ENCODE data around the gene LRP1B. TPM values are rescaled to one million over a fixed set of nuclear protein-coding genes. Genes with fewer than 3 reads are reported as not detected.

LRP1B gene
- total and polyA plus RNA-seq, 2 experiments from 2014 or later, result not detected

- Histone ChIP-seq H2AFZ (no peak overlapping the region), H3K27ac (no peak overlapping the region), H3K4me2 (ENCODE audit: unreplicated experiment) (no peak overlapping the region), H4K20me1 (ENCODE audit: insufficient read depth) (no peaks in the 10 kb centered on the region), H3K4me1 (ENCODE audit: insufficient read depth) (no peaks in the 10 kb centered on the region), H3K9me2 (ENCODE audit: insufficient read depth) (no peaks in the 10 kb centered on the region), H3K4me3 (no peak overlapping the region), H3K9ac (no peak overlapping the region), H3K27me3 (replicated peaks; ENCODE audit: insufficient read depth) (no peaks in the 10 kb centered on the region), H3F3A (ENCODE audit: insufficient read depth) (no peaks in the 10 kb centered on the region), H3K36me3 (ENCODE audit: low read depth) (no peaks in the 10 kb centered on the region), H3K79me2 (ENCODE audit: insufficient read depth) (no peaks in the 10 kb centered on the region), H3K9me3 (ENCODE audit: low read depth) (no peaks in the 10 kb centered on the region)
- in situ Hi-C loops (cut with MboI), result no loop called here
- DNase-seq, result no peak
- TF ChIP-seq EZH2 (IDR thresholded peaks at IDR 0.05; ENCODE audit: insufficient read depth, poor library complexity, severe bottlenecking) (no peak), EZH2phosphoT487 (IDR thresholded peaks at IDR 0.05; ENCODE audit: insufficient read depth, low read depth) (no peak)
- 53 to 54% methylated on average over 3 of the region's 3 CpGs for WGBS, 2 experiments (ENCODE audit: low coverage in 1 of 2, low lambda C conversion rate in 2 of 2, missing lambda C conversion rate in 2 of 2)
Observed at GRCh38 chr2:141805302-141805701, 325.5 kb downstream of the LRP1B start.

GRCh38 chr2:141796449-141796848 is 334.4 kb downstream of the LRP1B start:
- H3K79me2 ChIP-seq (ENCODE audit: insufficient read depth), result no peaks in the 10 kb centered on the region
- H2AFZ ChIP-seq, result no peak overlapping the region
- H3K4me2 ChIP-seq (ENCODE audit: unreplicated experiment), result no peak overlapping the region
- H3K4me1 ChIP-seq (ENCODE audit: insufficient read depth), result no peaks in the 10 kb centered on the region
- no peak overlapping the region for H3K4me3 ChIP-seq
- H3K9ac ChIP-seq, result no peak overlapping the region
- H3K36me3 ChIP-seq (ENCODE audit: low read depth), result no peaks in the 10 kb centered on the region
- no peaks in the 10 kb centered on the region for H3K27me3 ChIP-seq (replicated peaks; ENCODE audit: insufficient read depth)
- H3F3A ChIP-seq (ENCODE audit: insufficient read depth), result no peaks in the 10 kb centered on the region
- DNase-seq, result no peak
- no peak overlapping the region for H3K27ac ChIP-seq
- H3K9me2 ChIP-seq (ENCODE audit: insufficient read depth), result no peaks in the 10 kb centered on the region
- H3K9me3 ChIP-seq (ENCODE audit: low read depth), result no peaks in the 10 kb centered on the region
- in situ Hi-C loops (cut with MboI), result no loop called here
- no peak for TF ChIP-seq EZH2 (IDR thresholded peaks at IDR 0.05; ENCODE audit: insufficient read depth, poor library complexity, severe bottlenecking)
- no peak for TF ChIP-seq EZH2phosphoT487 (IDR thresholded peaks at IDR 0.05; ENCODE audit: insufficient read depth, low read depth)
- H4K20me1 ChIP-seq (ENCODE audit: insufficient read depth), result no peaks in the 10 kb centered on the region

- H3K9me2 ChIP-seq (ENCODE audit: insufficient read depth), result no peaks in the 10 kb centered on the region
- H3K4me3 ChIP-seq, result no peak overlapping the region
- in situ Hi-C loops (cut with MboI), result no loop called here
- no peaks in the 10 kb centered on the region for H4K20me1 ChIP-seq (ENCODE audit: insufficient read depth)
- no peak overlapping the region for H2AFZ ChIP-seq
- TF ChIP-seq EZH2 (IDR thresholded peaks at IDR 0.05; ENCODE audit: insufficient read depth, poor library complexity, severe bottlenecking) (no peak), EZH2phosphoT487 (IDR thresholded peaks at IDR 0.05; ENCODE audit: insufficient read depth, low read depth) (no peak)
- WGBS, 2 experiments (ENCODE audit: low coverage in 1 of 2, low lambda C conversion rate in 2 of 2, missing lambda C conversion rate in 2 of 2), result 24 to 47% methylated on average over 2 of the region's 2 CpGs
- no peaks in the 10 kb centered on the region for H3K9me3 ChIP-seq (ENCODE audit: low read depth)
- H3K9ac ChIP-seq, result no peak overlapping the region
- no peak overlapping the region for H3K4me2 ChIP-seq (ENCODE audit: unreplicated experiment)
- H3K36me3 ChIP-seq (ENCODE audit: low read depth), result no peaks in the 10 kb centered on the region
- H3F3A ChIP-seq (ENCODE audit: insufficient read depth), result no peaks in the 10 kb centered on the region
- DNase-seq, result no peak
- no peaks in the 10 kb centered on the region for H3K4me1 ChIP-seq (ENCODE audit: insufficient read depth)
- no peak overlapping the region for H3K27ac ChIP-seq
- no peaks in the 10 kb centered on the region for H3K79me2 ChIP-seq (ENCODE audit: insufficient read depth)
- no peaks in the 10 kb centered on the region for H3K27me3 ChIP-seq (replicated peaks; ENCODE audit: insufficient read depth)
Observed at GRCh38 chr2:141791521-141791920, 339.3 kb downstream of the LRP1B start.

GRCh38 chr2:141782574-141782973 is 348.2 kb downstream of the LRP1B start:
- WGBS, 2 experiments (ENCODE audit: low coverage in 1 of 2, low lambda C conversion rate in 2 of 2, missing lambda C conversion rate in 2 of 2), result 0 to 5% methylated on average over 1 of the region's 1 CpG

GRCh38 chr2:141778315-141778835 is 352.4 kb downstream of the LRP1B start:
- no peak overlapping the region for H3K4me3 ChIP-seq
- H3K4me2 ChIP-seq (ENCODE audit: unreplicated experiment), result no peak overlapping the region
- DNase-seq, result no peak
- H2AFZ ChIP-seq, result no peak overlapping the region
- TF ChIP-seq EZH2phosphoT487 (IDR thresholded peaks at IDR 0.05; ENCODE audit: insufficient read depth, low read depth) (no peak), EZH2 (IDR thresholded peaks at IDR 0.05; ENCODE audit: insufficient read depth, poor library complexity, severe bottlenecking) (no peak)
- H3K4me1 ChIP-seq (ENCODE audit: insufficient read depth), result no peaks in the 10 kb centered on the region
- H3K9me3 ChIP-seq (ENCODE audit: low read depth), result no peaks in the 10 kb centered on the region
- no peaks in the 10 kb centered on the region for H3K36me3 ChIP-seq (ENCODE audit: low read depth)
- no peaks in the 10 kb centered on the region for H3K27me3 ChIP-seq (replicated peaks; ENCODE audit: insufficient read depth)
- H3K9ac ChIP-seq, result no peak overlapping the region
- in situ Hi-C loops (cut with MboI), result no loop called here
- H3K79me2 ChIP-seq (ENCODE audit: insufficient read depth), result no peaks in the 10 kb centered on the region
- no peaks in the 10 kb centered on the region for H3K9me2 ChIP-seq (ENCODE audit: insufficient read depth)
- 37 to 42% methylated on average over 2 of the region's 2 CpGs for WGBS, 2 experiments (ENCODE audit: low coverage in 1 of 2, low lambda C conversion rate in 2 of 2, missing lambda C conversion rate in 2 of 2)
- H3F3A ChIP-seq (ENCODE audit: insufficient read depth), result no peaks in the 10 kb centered on the region
- H3K27ac ChIP-seq, result no peak overlapping the region
- no peaks in the 10 kb centered on the region for H4K20me1 ChIP-seq (ENCODE audit: insufficient read depth)

More at GRCh38 chr2:141782574-141782973, 348.2 kb downstream of the LRP1B start:
- Histone ChIP-seq H3K9me3 (ENCODE audit: low read depth) (no peaks in the 10 kb centered on the region), H3K4me3 (no peak overlapping the region), H3K36me3 (ENCODE audit: low read depth) (no peaks in the 10 kb centered on the region), H3K4me2 (ENCODE audit: unreplicated experiment) (no peak overlapping the region), H3F3A (ENCODE audit: insufficient read depth) (no peaks in the 10 kb centered on the region), H3K9ac (no peak overlapping the region), H3K79me2 (ENCODE audit: insufficient read depth) (no peaks in the 10 kb centered on the region), H4K20me1 (ENCODE audit: insufficient read depth) (no peaks in the 10 kb centered on the region), H3K4me1 (ENCODE audit: insufficient read depth) (no peaks in the 10 kb centered on the region), H2AFZ (no peak overlapping the region), H3K9me2 (ENCODE audit: insufficient read depth) (no peaks in the 10 kb centered on the region), H3K27ac (no peak overlapping the region), H3K27me3 (replicated peaks; ENCODE audit: insufficient read depth) (no peaks in the 10 kb centered on the region)
- no peak for TF ChIP-seq EZH2 (IDR thresholded peaks at IDR 0.05; ENCODE audit: insufficient read depth, poor library complexity, severe bottlenecking)
- TF ChIP-seq EZH2phosphoT487 (IDR thresholded peaks at IDR 0.05; ENCODE audit: insufficient read depth, low read depth), result no peak
- no peak for DNase-seq
- in situ Hi-C loops (cut with MboI), result no loop called here
